Fibroblast of lung (primary cell): ENCODE results near the gene UBE2S.

Experiments
- EZH2 ChIP-seq: IDR thresholded peaks from 2 replicates; pipeline ENCODE4 v1.5.1; 2012; ENCODE audit warnings: low read length, control low read depth, mild to moderate bottlenecking; ENCODE audit errors: missing control alignments
- TF ChIP-seq, protein P1 (sequence below), 2 donors: IDR thresholded peaks in 1 of 2; conservative IDR thresholded peaks in 1 of 2; 1 replicate in 1 of 2; 2 replicates in 1 of 2; pipeline ENCODE4 v1.5.1; 2011 to 2012; ENCODE audit warnings: low read length in 2 of 2, control low read depth in 1 of 2, inconsistent platforms in 1 of 2, low read depth in 1 of 2, mild to moderate bottlenecking in 1 of 2

DNA sequence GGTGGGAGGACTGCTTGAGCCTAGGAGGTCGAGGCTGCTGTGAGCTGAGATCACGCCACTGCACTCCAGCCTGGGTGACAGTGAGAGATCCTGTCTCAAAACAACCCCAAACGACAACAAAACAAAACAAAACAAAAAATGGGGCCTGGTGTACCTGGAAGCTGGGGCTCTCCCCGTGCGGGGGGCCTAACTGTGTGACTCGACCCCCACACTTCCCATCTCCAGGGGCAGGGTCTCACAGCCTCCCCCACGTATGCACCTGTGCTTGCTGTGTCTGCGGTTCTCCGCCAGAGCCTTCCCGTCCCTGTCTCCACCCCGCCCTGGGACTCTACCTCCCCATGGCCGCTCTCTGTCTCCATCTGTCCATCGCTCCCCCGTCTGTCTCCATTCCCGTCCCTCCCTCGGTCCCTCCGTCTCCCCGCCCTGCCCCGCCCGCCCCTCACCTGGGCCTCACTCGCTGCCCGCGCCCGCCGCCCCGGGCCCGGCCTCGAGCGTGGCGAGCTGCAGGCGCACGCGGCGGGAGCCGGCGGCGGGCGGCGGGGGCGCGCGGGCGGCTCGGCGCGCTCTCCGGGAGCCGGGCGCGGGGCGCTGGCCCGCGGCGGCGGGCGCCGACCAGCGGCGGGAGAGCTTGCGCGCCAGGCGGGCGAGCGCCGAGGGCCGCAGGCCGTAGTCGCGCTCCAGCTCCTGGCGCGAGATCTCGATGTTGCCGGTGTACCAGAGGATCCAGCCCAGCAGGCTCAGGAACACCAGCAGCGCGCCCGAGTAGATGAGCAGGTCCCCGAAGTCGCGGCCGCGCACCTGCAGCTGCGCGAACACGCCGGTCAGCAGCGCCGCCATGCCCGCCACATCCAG, 24.1 kb downstream of the UBE2S start:
- TF ChIP-seq, protein P1, sequence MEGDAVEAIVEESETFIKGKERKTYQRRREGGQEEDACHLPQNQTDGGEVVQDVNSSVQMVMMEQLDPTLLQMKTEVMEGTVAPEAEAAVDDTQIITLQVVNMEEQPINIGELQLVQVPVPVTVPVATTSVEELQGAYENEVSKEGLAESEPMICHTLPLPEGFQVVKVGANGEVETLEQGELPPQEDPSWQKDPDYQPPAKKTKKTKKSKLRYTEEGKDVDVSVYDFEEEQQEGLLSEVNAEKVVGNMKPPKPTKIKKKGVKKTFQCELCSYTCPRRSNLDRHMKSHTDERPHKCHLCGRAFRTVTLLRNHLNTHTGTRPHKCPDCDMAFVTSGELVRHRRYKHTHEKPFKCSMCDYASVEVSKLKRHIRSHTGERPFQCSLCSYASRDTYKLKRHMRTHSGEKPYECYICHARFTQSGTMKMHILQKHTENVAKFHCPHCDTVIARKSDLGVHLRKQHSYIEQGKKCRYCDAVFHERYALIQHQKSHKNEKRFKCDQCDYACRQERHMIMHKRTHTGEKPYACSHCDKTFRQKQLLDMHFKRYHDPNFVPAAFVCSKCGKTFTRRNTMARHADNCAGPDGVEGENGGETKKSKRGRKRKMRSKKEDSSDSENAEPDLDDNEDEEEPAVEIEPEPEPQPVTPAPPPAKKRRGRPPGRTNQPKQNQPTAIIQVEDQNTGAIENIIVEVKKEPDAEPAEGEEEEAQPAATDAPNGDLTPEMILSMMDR (conservative IDR thresholded peaks at IDR 0.05 in 1 of 2, IDR thresholded peaks at IDR 0.05 in 1 of 2; ENCODE audit: low read depth in 1 of 2, low read length in 2 of 2) = no peak
- no peak for TF ChIP-seq EZH2
